HepG2 (cell line): ENCODE measurements around the gene UTS2R. TPM values are rescaled to one million over a fixed set of nuclear protein-coding genes. Genes with fewer than 3 reads are reported as not detected.

Source experiments
- ARID4A ChIP-seq: sonication (generic); formaldehyde crosslinking; IDR thresholded peaks from 2 replicates; pipeline ENCODE4 v1.5.0; 2020; ENCODE audit warnings: mild to moderate bottlenecking, missing genetic modification reagents, borderline replicate concordance
- ELF3 ChIP-seq: IDR thresholded peaks from 2 replicates; pipeline ENCODE4 v1.6.1; 2016; ENCODE audit warnings: missing genetic modification reagents, missing compliant biosample characterization
- ETV6 ChIP-seq: sonication (generic); formaldehyde crosslinking; conservative IDR thresholded peaks from 2 replicates; pipeline ENCODE4 v1.4.0; 2020; ENCODE audit warnings: missing genetic modification reagents
- GATAD1 ChIP-seq: IDR thresholded peaks from 2 replicates; pipeline ENCODE4 v1.6.1; 2016; ENCODE audit warnings: missing genetic modification reagents, missing compliant biosample characterization
- GATAD2A ChIP-seq: IDR thresholded peaks from 2 replicates; pipeline ENCODE4 v1.6.1; 2016
- HMG20A ChIP-seq: IDR thresholded peaks from 2 replicates; pipeline ENCODE4 v1.6.1; 2016; ENCODE audit warnings: borderline replicate concordance
- HNRNPLL ChIP-seq: fragments of 200-400 bp; formaldehyde crosslinking; IDR thresholded peaks from 2 replicates; pipeline ENCODE4 v1.6.1; 2017; ENCODE audit warnings: mild to moderate bottlenecking, low read depth, low read length; ENCODE audit not compliant: poor library complexity, severe bottlenecking
- HOXA7 ChIP-seq: sonication (generic); formaldehyde crosslinking; IDR thresholded peaks from 2 replicates; pipeline ENCODE4 v1.8.1; 2022; ENCODE audit warnings: mild to moderate bottlenecking, missing genetic modification reagents, moderate library complexity
- JUN ChIP-seq: sonication (generic); formaldehyde crosslinking; IDR thresholded peaks from 2 replicates; pipeline ENCODE4 v1.4.0; 2020; ENCODE audit warnings: mild to moderate bottlenecking, missing genetic modification reagents
- MAF1 ChIP-seq: sonication (generic); formaldehyde crosslinking; IDR thresholded peaks from 2 replicates; pipeline ENCODE4 v1.5.0; 2020; ENCODE audit warnings: missing genetic modification reagents, borderline replicate concordance
- PAXIP1 ChIP-seq: sonication (generic); formaldehyde crosslinking; conservative IDR thresholded peaks from 2 replicates; pipeline ENCODE4 v1.4.0; 2020; ENCODE audit warnings: mild to moderate bottlenecking, missing genetic modification reagents, moderate library complexity
- ZBTB10 ChIP-seq: sonication (generic); formaldehyde crosslinking; IDR thresholded peaks from 2 replicates; pipeline ENCODE4 v1.4.0; 2020; ENCODE audit warnings: missing genetic modification reagents, borderline replicate concordance
- ZBTB3 ChIP-seq: sonication (generic); formaldehyde crosslinking; IDR thresholded peaks from 2 replicates; pipeline ENCODE4 v1.4.0; 2020; ENCODE audit warnings: low read depth, mild to moderate bottlenecking, moderate library complexity, missing genetic modification reagents, borderline replicate concordance
- ZNF207 ChIP-seq: fragments of 450-650 bp; IDR thresholded peaks from 2 replicates; pipeline ENCODE4 v1.6.1; 2016; ENCODE audit warnings: antibody characterized with exemption, borderline replicate concordance
- ZNF224 ChIP-seq: sonication (generic); formaldehyde crosslinking; IDR thresholded peaks from 2 replicates; pipeline ENCODE4 v1.5.0; 2020; ENCODE audit warnings: mild to moderate bottlenecking, missing genetic modification reagents
- ZNF350 ChIP-seq: sonication (generic); formaldehyde crosslinking; IDR thresholded peaks from 2 replicates; pipeline ENCODE4 v1.4.0; 2020; ENCODE audit warnings: mild to moderate bottlenecking, low read depth, missing genetic modification reagents, borderline replicate concordance
- ZNF543 ChIP-seq: sonication (generic); formaldehyde crosslinking; IDR thresholded peaks from 2 replicates; pipeline ENCODE4 v1.4.0; 2020; ENCODE audit warnings: mild to moderate bottlenecking, missing genetic modification reagents
- ZNF839 ChIP-seq: sonication (generic); formaldehyde crosslinking; IDR thresholded peaks from 2 replicates; pipeline ENCODE4 v1.4.0; 2020; ENCODE audit warnings: missing genetic modification reagents, mild to moderate bottlenecking, borderline replicate concordance
- polyA plus RNA-seq, 8 experiments: library from polyadenylated mRNA; depleted of rRNA in 3 of 8; stranded (reverse) in 7 of 8; unstranded in 1 of 8; fragments of >200 nt; fragmentation: Illumina TruSeq in 4 of 8; extraction: Trizol in 4 of 8; gene quantifications; 2 replicates each; pipeline versions ENCODE4 v1.2.1 to v1.2.3, GENCODE V29; 2011 to 2016; ENCODE audit warnings: low read depth in 4 of 8, missing spikeins in 1 of 8, mixed read lengths in 1 of 8; ENCODE audit not compliant: insufficient read depth in 1 of 8
- total RNA-seq, 5 experiments: library from RNA; depleted of rRNA; stranded (reverse); fragments of >200 nt; fragmentation: Illumina TruSeq; extraction: Trizol; gene quantifications; 2 replicates each; pipeline ENCODE4 v1.2.3, GENCODE V29; 2016; ENCODE audit warnings: low read depth in 1 of 5

UTS2R gene
- total and polyA plus RNA-seq, 2 of the 13 experiments (the other 11 are each of a cell fraction or from before 2014, with no cell fraction given) = 0.13 to 0.15 TPM

DNA sequence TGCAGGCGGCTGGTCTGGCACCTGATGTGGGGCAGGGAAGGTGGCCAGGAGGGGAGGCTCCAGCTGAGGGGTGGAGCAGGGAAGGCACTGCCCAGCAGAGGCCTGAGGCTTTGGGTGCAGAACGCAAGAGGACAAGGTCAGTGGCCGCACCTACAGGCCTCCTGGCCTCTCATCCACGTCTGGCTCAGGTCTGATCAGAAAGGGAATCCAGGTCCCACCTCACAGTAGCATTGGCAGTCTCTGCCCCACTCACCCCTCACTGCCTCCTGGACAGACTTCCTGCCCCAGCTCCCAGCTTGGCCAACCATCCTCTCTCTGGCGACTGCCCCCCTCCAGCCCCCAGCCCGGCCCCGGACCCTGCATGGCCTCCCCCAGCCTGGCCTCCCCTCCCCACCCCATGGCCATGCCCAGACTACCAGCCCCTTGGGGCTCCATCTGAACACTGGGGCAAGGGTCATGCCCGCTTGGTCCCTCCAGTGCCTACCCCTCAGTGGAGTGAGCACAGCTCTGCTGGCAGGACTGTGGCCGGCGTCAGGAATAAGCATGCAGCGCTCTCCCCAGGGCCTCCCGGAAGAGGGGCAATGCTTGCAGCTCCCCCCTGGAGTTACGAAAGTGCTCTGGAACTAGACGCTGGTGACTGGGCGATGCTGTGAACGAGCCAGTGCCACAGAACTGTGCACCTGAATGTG is 4.6 kb downstream of the UTS2R start (continued):
- TF ChIP-seq PAXIP1 (CRISPR knock-in tag) = peak; percentile 51
- peak; percentile 26; the same call in 1 of the 2 replicates for TF ChIP-seq HMG20A
- TF ChIP-seq ZNF224 (CRISPR knock-in tag) = no peak
- TF ChIP-seq ZBTB3 (CRISPR knock-in tag) = no peak
- no peak for TF ChIP-seq HOXA7 (CRISPR knock-in tag)
- 0 out of 2 replicates have a peak, but pooled peaks have one; percentile 39 for TF ChIP-seq ZBTB10 (CRISPR knock-in tag)
- peak; percentile 67 for TF ChIP-seq ARID4A (CRISPR knock-in tag)
- TF ChIP-seq ELF3 (CRISPR knock-in tag) = peak; percentile 85
- TF ChIP-seq ZNF350 (CRISPR knock-in tag) = 0 out of 2 replicates have a peak, but pooled peaks have one; percentile 4
- no peak for TF ChIP-seq JUN
- TF ChIP-seq ZNF207 = no peak
- TF ChIP-seq HNRNPLL = peak; percentile 17
- TF ChIP-seq GATAD1 (CRISPR knock-in tag) = 0 out of 2 replicates have a peak, but pooled peaks have one; percentile 26
- peak; percentile 68 for TF ChIP-seq GATAD2A (CRISPR knock-in tag)
- no peak for TF ChIP-seq MAF1 (CRISPR knock-in tag)
- TF ChIP-seq ZNF839 = peak; percentile 50; the same call in 1 of the 2 replicates
- 0 out of 2 replicates have a peak, but pooled peaks have one; percentile 76 for TF ChIP-seq ETV6 (CRISPR knock-in tag)
- TF ChIP-seq ZNF543 (CRISPR knock-in tag) = peak; percentile 49; the same call in 1 of the 2 replicates
